Activated T-cell treated with anti-CD3 and anti-CD28 coated beads for 1 hour (primary cell): ENCODE measurements around the gene ZNF302.
"Not testable (repeated sequence)": the region's sequence is repeated elsewhere in the genome, so short reads cannot be mapped to it uniquely, and the experiment has no call there.

Experiments used
- DNase-seq: peaks from one replicate; pipeline ENCODE4 v3.0.0-alpha.2; 2020; ENCODE audit warnings: low read depth

Gene ZNF302

DNA sequence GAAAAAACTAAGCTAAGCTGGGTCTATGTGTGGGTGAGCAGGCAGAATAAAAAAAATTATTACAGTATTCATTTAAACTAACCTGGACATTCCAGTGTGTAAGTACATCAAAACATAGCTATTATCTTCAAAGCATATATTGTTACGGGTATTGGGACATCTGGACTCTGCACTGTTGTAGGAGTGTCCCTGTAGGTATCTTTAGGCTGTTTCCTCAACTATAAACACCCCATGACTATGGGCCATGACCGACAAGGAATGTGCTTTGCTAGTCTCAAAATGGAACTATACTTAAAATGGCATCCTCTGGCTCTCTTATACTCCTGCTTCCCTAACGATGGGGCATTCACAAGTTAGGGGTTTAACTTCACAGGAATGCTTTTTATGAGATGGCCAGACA is 3.9 kb upstream of the ZNF302 start:
- DNase-seq = no peak

DNA sequence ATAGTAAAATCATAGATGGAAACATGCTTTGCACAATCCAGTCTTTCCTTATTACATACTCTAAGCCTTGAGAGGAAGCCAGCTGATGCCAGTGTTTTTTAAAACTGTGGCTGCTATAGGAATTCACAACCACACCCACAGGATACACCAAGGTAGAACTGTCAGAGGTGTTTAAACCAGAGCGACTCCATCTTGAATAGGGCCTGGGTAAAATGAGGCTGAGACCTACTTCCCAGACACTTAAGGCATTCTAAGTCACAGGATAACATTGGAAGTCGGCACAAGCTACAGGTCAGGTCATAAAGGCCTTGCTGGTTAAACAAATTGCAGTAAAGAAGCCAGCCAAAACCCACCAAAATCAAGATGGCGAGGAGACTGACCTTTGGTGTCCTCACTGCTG is 2.2 kb upstream of the ZNF302 start:
- no peak for DNase-seq

DNA sequence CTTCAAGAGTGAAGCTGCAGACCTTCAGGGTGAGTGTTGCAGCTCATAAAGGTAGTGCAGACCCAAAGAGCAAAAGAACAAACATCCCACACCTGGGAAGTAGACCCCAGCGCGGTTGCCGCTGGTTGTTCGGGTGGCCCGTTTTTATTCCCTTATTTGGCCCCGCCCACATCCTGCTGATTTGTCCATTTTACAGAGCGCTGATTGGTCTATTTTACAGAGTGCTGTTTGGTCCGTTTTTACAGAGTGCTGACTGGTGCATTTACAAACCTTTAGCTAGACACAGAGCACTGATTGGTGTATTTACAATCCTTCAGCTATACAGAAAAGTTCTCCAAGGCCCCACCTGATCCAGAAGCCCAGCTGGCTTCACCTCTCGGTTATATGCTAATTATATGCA is 1.6 kb upstream of the ZNF302 start:
- no peak for DNase-seq

DNA sequence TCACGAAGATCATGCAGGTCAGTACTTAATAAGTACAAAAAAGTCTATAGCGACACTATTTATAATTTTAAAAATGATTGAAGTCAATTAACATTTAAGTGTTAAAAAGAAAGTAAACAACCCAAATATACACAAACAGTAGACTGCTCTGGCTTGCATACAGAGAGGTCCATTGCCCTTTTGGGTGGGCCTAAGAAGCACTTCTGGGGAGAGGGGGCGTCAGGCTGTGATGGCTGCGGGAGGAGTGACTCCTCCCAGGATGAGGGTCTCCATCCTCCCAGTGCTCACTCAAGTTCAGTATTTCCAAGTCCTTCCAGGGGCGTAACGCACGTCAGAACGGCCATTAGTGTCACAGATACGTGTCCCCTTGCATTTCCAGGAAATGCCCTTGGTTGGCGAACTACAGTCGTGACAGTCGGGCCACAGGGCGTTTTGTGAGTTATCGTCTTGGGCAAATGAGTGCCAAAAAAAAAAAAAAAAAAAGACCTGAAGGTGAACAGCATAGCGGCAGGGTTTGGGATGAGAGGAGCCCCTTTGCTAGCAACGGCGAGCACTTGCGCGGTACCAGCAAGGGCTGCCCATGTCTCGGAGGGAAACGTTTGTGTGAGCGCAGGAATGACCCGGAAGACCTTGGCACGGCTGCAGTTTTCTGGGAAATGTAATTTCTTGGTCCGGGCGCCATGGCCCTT is 637 bp upstream of the ZNF302 start, which contains the start of gene SCGB2B2:
SCGB2B2 (minus strand) TSS at position 463 of the 689 bp plus-strand sequence. CDS start 82,596 bp downstream, outside the sequence.
- DNase-seq = no peak

DNA sequence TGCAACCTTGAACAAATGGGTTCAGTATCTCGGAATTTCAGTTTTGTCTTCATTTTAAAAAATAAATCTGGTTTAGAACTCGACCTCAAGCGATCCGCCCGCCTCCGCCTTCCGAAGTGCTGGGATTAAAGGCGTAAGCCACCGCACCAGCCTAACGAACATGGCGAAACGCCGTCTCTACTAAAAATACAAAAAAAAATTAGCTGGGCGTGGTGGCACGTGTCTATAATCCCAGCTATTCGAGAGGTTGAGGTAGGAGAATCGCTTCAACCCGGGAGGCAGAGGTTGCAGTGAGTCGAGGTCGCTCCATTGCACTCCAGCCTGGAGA is 571 bp downstream of the ZNF302 start:
- no peak for DNase-seq

DNA sequence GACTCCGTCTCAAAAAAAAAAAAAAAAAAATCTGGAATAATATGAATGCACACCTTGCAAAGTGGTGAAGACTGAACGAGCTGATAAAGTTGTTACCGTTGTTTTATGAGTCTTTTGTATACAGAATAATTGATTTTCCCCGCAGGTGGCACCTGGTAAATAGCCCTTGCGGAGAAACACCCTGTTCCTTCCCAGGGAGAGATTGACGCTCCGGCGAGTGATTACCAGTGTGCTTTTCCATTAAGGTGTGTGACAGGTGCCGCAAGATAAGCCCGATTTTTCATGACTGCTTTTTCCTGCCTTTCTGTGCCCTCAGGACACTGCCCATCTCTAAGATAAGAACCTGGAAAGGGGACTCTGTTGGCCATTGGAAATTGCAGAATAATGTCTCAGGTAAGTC is 943 bp downstream of the ZNF302 start:
- no peak for DNase-seq

DNA sequence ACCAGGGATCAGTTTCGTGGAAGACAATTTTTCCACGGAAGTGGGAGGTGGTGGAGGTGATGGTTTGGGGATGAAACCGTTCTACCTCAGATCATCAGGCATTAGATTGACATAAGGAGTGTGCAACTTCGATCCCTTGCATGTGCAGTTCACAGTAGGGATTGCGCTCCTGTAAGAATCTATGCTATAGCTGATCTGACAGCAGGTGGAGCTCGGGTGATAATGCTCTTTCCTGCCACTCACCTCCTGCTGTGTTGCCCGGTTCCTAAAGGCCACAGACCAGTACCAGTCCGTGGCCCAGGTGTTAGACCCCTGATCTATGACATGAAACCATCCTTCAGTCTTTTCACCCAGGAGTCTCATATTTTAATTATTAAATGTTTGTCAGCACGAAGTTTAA is 4.0 kb downstream of the ZNF302 start:
- no peak for DNase-seq

DNA sequence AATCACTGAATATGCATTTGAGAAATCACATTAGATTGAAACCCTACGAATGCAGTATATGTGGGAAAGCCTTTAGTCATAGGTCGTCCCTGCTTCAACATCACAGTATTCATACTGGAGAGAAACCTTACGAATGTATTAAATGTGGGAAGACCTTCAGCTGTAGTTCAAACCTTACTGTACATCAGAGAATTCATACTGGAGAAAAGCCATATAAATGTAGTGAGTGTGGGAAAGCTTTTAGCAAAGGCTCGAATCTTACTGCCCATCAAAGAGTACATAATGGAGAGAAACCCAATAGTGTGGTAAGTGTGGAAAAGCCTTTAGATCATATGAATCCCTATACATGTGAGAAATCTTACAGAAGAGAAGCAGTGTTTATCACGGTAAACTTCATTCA is 7.8 kb downstream of the ZNF302 start:
- not testable (repeated sequence) for DNase-seq

DNA sequence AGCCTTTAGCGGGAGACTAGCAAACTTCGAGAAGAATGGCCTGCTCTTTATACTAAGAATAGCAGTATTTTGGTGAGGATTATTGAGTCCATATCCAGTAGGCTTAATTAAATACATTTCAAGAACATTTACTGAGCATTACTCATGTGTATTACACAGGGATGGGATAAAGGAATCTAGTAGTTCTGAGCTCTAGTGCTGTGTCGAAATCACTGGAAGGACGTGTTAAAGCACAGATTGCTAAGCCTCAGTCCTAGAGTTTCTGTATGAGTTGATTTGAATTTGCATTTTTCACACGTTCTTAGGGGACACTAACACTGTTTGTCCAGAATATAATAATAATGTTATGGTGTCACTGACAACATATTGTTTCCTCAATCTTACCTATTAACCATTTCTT is 9.0 kb downstream of the ZNF302 start:
- no peak for DNase-seq

DNA sequence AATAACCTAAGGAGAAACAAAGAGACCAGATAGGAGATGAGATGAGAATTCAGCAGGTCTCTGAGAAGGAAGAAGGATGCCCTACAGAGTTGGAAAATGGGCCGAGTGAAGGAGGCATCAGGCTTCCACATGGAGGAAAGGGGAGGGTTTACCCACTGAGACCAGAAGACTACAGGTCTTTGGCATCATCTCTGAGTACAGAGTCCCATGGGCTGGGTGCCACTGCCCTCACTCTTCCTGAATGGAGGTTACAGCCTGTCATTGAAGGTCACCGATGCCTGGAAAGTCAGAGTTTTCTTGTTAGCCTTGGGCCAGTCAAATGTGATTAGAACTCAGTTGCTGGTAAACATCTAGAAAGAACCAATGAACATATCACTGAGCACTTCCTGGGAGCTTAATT is 9.9 kb downstream of the ZNF302 start:
- DNase-seq = no peak

DNA sequence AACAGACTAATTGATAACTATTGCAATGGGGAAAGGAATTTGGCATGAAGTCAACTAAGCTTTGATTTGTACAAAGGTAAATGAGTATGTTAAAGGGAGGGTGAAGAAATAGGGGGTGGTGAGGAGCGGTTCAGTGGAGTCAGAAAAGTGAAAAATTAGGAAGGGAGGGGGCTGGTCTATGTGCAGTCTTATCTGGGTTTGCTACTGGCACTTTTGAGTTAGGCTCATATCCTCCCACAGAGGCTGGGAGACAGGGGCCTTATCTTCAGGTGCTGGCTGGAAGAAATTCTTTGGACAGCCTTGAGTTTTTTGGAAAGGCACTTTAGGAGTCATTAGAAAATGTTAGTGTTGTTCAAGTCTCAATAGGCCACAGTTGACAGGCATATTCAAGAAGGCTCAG is 11.1 kb downstream of the ZNF302 start:
- no peak for DNase-seq

DNA sequence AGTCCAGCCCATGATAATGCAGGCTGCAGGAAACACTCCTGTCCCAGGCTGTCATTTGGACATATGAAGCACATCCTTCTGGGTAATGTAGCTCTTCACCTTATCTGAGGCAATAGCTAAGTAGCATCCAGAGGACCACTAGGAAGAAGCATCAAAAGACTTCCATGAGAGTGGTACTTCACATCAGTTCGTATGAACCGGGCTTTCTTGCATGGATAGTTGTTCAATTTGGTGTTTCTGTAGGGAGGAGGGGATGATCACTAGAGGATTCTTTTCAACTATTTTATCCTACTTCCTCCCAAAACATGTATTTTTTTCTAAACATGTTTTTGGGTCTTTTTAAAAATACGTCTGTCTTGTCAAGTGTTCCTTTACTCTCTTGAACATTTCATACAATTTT is 12.9 kb downstream of the ZNF302 start:
- no peak for DNase-seq

DNA sequence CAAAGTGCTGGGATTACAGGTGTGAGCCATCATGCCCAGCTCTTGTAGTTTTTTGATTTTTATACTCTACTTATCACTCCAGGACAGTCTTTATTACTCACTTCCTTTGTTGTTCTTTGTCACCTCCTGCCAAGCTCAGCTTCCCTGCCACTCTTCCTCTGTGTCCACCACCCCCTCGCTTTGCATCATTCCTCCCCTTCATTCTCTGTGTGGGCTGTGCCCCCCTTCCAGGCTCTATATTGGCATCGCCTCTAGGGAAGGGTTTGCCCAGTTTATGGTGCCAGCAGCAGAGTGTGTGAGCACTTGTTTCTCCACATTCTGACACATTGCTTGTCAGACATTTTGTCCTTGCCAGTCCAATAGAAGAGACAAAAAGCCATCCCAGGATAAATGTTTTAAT is 15.1 kb downstream of the ZNF302 start:
- no peak for DNase-seq

DNA sequence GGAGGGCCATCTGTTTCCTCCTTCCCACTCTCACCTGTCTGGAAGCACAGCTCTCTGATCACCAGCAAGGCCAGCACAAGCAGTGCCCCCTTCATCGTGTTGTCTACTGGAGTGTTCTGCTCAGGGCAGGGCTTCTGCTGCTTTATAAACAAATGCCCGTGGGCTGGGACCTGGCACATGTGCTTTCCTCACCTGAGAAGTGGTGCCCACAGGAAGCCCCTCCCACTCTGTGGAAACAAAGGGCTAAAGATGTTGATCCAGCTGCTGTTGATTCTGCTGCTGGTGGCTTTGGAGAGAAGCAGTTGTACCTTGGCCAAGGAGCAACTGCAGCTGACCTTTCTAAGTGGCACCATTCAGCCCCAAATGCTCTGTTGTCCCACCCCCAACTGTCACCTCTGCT is 30.2 kb downstream of the ZNF302 start:
- DNase-seq = no peak

DNA sequence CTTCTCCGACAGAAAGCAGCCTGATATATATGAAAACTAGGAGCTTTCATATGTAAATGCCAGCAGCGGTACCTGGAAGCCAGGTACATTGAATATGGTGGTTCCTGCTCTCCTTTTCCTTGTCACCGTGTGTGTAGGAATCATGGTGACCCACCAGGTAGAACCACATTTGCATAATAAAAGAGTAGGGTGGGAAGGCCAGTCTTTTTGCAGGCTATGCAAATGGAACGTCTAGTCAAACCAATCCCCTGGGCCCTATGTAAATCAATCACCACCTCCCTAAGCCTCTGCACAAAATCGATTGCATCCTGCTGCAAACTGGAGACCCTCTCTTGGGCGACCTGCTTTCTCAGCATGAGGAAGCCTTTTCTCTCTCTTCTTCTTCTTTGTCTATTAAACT is 34.4 kb downstream of the ZNF302 start:
- no peak for DNase-seq

DNA sequence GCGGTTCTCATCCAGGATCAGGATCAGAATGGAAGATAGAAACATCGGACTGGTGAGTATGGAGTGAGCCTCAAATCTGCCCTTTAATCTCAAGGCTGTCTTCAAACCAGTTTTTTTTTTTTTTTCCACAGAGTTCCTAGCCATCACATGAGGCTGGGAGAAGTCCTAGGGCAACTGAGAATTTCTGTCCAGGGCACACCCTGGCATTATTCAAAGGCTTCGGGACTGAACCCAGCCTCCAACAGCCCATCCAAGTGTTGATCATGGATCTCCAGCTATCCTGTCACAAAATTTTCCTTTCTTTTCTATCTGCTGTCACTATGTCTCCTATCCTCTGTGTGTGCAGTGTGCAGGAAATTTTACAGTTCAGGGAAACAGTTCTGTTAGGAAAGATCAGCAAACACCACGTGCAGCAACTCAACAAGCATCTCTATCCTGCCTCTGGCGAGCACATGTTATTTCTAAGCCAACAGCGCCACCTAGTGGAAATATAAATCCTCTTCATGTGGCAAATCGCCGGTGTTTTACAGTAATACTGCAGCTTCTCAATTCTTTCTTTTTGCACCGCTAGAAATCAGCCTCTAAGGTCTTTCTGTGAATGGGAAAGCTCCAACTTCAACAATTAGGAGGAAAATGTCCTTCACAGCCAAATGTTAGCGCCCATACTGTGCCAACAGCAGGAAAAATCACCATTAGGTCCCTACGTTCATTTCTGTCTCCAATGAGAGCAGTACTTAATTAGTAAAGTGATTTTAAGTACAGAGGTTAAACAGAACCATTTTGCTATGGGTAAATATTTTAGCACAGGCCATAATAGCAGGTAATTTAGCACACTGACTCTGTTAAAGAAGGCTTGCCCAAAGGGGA is 35.1 kb downstream of the ZNF302 start:
- peak; percentile 27 for DNase-seq

DNA sequence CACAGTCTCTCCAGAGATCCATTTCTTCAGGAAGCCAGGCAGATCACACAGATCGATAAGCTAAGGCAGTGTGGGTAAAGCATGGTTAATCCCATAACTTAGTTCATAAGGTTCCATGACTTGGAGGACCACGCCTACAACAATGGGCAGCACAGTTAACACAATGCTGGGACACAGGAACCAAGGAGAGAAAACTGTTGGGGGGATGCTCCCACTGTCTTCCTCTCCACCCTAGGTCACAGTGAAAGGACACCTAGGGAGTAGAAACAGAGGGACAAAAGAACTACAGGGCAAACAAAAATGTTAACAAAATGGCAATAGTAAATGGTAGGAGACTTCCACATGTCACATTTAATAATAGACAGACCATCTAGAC is 35.8 kb downstream of the ZNF302 start:
- no peak for DNase-seq

DNA sequence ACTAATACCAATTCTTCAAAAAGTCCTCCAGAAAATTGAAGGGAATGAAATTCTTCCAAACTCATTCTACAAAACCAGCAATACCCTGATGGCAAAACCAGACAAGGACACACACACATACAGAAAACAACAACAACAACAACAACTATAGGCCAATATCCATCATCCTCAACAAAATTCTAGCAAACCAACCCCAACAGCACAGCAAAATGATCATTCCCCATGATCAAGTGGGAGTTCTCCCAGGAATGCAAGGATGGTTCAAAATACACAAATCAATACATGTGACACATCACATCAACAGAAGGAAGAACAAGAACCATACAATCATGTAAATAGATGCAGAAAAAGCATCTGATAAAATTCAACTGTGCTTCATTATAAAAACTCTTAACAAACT is 37.9 kb downstream of the ZNF302 start:
- DNase-seq = no peak

DNA sequence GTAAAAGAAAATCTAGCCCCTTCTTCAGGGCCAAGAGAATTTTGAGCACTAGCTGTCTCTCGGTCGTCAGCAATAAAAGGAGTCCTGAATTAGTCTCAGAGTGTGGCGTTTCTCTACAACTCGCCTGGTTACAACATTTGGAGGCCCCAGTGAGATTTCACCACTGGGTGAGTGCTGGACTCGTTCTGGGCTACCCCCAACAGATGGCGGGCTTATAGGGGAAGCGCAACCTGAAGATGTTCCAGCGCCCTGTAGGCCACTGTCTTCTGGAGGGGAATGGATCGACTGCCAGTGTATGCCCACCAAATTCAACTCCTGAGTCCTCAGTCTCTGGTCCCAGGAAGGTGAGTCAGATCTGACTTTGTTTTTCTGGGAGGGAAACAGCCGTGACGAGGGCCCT is 44.9 kb downstream of the ZNF302 start:
- DNase-seq = no peak

DNA sequence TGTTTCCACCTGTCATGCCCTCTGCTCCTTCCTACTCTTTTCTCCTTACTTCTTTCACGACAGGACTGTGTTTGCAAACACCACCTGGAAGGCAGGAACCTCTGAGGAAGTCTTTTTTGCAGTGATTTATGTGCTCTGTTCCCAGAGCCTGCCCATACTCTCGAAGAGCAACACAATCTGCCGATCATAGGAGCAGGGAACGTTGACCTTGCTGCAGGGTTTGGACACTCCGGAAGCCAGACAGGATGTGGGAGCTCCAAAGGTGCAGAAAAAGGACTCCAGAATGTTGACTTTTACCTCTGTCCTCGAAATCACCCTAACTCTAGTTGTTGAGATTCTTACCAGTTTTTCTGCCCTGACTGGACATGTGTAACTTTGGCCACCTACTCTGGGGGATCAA is 47.9 kb downstream of the ZNF302 start:
- DNase-seq = no peak

DNA sequence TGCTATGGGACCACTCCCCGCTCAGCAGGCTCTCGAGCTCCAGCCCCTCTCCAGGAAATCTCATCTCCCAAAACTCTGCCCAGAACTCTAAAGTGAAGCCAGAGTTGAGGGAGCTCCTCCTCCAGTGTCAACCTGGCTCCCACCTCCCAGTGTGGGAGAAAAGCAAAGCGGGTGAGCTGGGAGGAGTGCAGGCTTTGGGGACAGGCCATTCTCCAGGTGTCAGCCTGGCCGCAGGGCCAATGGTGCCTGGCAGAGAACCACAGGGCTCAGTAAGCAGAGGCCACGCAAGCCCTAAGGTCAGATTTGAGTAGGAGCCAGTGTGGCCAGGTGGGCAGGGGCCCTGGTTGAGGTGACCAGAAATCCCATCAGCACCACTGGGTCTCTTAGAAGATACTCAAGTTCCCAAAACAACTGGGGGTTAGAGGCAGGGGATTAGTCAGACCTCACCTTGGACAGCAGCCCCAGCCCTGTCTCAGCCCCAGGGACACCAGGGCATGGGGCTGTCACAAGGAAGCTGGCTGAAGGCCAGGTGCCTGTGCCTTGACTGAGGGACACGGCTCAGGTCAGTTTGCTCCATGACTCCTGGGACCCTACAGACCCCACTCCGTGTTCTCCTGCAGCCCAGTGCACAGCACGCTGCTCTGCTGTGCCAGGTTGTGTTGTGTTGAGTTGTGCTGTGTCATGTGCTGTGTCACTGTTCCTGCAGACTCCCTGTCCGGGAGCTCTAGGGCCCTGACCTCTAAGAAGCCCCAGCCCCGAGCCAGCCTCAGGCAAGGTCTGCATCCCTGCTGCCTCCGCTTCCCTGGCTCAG is 53.7 kb downstream of the ZNF302 start:
- DNase-seq = no peak

DNA sequence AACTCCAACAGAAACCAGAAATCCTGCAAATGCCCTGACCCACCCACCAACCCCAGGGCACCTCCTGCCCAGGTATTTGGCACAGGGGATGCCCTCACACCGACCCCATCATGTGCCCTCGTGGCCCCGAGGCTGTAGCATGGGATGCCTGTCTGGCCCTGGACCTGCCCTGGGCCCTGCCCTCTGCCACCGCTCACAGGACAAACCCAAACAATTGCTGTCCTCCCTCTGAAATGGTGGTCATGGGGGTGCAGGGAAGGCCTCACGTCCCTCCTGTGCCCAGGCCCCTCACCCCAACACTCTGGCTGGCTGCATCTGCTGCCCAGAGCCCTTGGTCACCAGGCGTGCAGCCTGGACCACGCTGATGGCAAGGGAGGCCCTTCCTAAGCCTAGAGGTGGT is 54.5 kb downstream of the ZNF302 start:
- no peak for DNase-seq

DNA sequence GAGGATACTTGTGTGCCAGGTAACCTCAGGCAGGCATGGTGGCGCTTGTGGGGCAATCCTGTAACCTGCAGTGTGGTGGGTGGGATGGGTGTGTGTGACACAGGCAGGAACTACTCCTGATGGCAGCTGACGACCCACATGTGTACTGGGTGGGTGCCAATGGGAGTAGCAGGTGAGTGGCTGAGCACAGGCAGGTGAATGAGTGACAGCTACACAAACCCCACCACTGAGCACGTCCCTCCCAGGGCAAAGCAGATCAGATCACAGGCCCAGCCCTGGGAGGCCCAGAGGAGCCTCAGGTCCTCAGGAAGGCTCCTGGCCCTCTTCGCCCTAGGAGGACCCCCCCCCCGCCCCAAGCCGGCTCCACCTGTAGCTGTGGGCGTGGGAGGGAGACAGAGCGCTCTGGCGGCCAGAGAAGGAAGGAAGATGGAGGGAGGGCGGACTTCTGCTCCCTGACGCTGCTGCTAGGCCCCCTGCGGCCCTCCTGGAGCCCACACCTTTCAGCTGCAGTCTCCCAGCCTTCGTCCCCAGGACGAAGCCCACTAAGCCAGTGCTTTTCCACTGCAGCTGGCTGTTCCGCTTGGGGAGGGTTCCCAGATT is 55.2 kb downstream of the ZNF302 start:
- no peak for DNase-seq
